MV-4-11 (cell line): ENCODE data around the gene LYPD8.
A peak's percentile ranks its signal among the peaks of the same experiment; 100 is the strongest.

Experiments
- DNase-seq: peaks from one replicate; lab custom pipeline; 2025; lab: John Stamatoyannopoulos, UW

LYPD8 gene

GRCh38 chr1:248699099-248699498, 56.5 kb downstream of the LYPD8 start:
- DNase-seq, result no peak

- DNase-seq, result no peak
Observed at GRCh38 chr1:248697907-248698306, 57.7 kb downstream of the LYPD8 start.

- no peak for DNase-seq
Observed at GRCh38 chr1:248696774-248697173, 58.8 kb downstream of the LYPD8 start.

GRCh38 chr1:248696261-248696660, 59.3 kb downstream of the LYPD8 start:
- peak; percentile 69 for DNase-seq

- DNase-seq, result no peak
Observed at GRCh38 chr1:248695451-248696132, 60.0 kb downstream of the LYPD8 start.

GRCh38 chr1:248691567-248692155, 63.9 kb downstream of the LYPD8 start:
- no peak for DNase-seq
